CMK (cell line): Measurements from ENCODE around the gene BLVRB.
A peak's percentile ranks its signal among the peaks of the same experiment; 100 is the strongest.
"Not testable (repeated sequence)": the region's sequence is repeated elsewhere in the genome, so short reads cannot be mapped to it uniquely, and the experiment has no call there.

ENCODE experiments used
- DNase-seq: peaks from one replicate; pipeline ENCODE4 v3.0.0-alpha.2; 2010; ENCODE audit warnings: low read depth

Gene BLVRB

GRCh38 chr19:40449506-40449905, 16.0 kb downstream of the BLVRB start:
- no peak for DNase-seq

- DNase-seq: no peak
Observed at GRCh38 chr19:40446263-40446784, 19.2 kb downstream of the BLVRB start.

- DNase-seq: no peak
Observed at GRCh38 chr19:40445780-40446262, 19.7 kb downstream of the BLVRB start.

GRCh38 chr19:40444825-40445312, 20.7 kb downstream of the BLVRB start:
- DNase-seq: no peak

- peak; percentile 83 for DNase-seq
Observed at GRCh38 chr19:40444000-40444824, 21.3 kb downstream of the BLVRB start, which contains the start of gene SERTAD3. Gene SERTAD3, minus strand, starts transcription at chr19:40444335. Its CDS starts 2,255 bp downstream, at chr19:40442080.

GRCh38 chr19:40443131-40443999, 22.2 kb downstream of the BLVRB start:
- peak; percentile 98 for DNase-seq

GRCh38 chr19:40442328-40443130, 23.0 kb downstream of the BLVRB start:
- peak; percentile 39 for DNase-seq

GRCh38 chr19:40441719-40442253, 23.8 kb downstream of the BLVRB start:
- DNase-seq: no peak

- DNase-seq: no peak
Observed at GRCh38 chr19:40438284-40438683, 27.3 kb downstream of the BLVRB start.

- peak; percentile 64 for DNase-seq
Observed at GRCh38 chr19:40433391-40434216, 31.9 kb downstream of the BLVRB start.

GRCh38 chr19:40432760-40433159, 32.8 kb downstream of the BLVRB start:
- not testable (repeated sequence) for DNase-seq

GRCh38 chr19:40431698-40432097, 33.8 kb downstream of the BLVRB start:
- no peak for DNase-seq

GRCh38 chr19:40430242-40430641, 35.3 kb downstream of the BLVRB start:
- not testable (repeated sequence) for DNase-seq

- DNase-seq: not testable (repeated sequence)
Observed at GRCh38 chr19:40428197-40428596, 37.3 kb downstream of the BLVRB start.

- peak; percentile 97 for DNase-seq
Observed at GRCh38 chr19:40425450-40426287, 39.9 kb downstream of the BLVRB start, which contains the start of gene SERTAD1. Gene SERTAD1, minus strand, starts transcription at chr19:40425992. Its CDS starts 2,446 bp downstream, at chr19:40423546.

- DNase-seq: no peak
Observed at GRCh38 chr19:40424637-40425449, 40.7 kb downstream of the BLVRB start.

- DNase-seq: no peak
Observed at GRCh38 chr19:40423938-40424337, 41.6 kb downstream of the BLVRB start.
